ENCODE measurements around the gene UBE4A. TPM values are rescaled to one million over a fixed set of nuclear protein-coding genes. Genes with fewer than 3 reads are reported as not detected.
A peak's percentile ranks its signal among the peaks of the same experiment; 100 is the strongest.

The UBE4A gene
- total and polyA plus RNA-seq, 8 donors = 3.5 to 68.8 (median 25.7) TPM

GRCh38 chr11:118437208-118438125 lies 78.1 kb downstream of the UBE4A start:
- H3K36me3 ChIP-seq = no peaks in the 10 kb centered on the region
- TF ChIP-seq EP300 (IDR thresholded peaks at IDR 0.05) = no peak
- TF ChIP-seq POLR2AphosphoS5 (IDR thresholded peaks at IDR 0.05) = no peak
- no peak for TF ChIP-seq POLR2A (IDR thresholded peaks at IDR 0.05)
- no peak for TF ChIP-seq CTCF (IDR thresholded peaks at IDR 0.05)
- no peaks in the 10 kb centered on the region for H3K9me3 ChIP-seq
- DNase-seq = peak in 1 of 2 donors; percentile 84
- H3K27ac ChIP-seq = peak overlapping the region; percentile 75 to 96 (median 93)
- no peaks in the 10 kb centered on the region for H3K27me3 ChIP-seq
- peak overlapping the region; percentile 92 to 100 (median 98) for H3K4me3 ChIP-seq
- intact Hi-C loops (cut with DNase I; ENCODE audit: low total_unique reads) = no loop called here
- WGBS, 5 donors = 1% methylated on average over 27 to 28 of the region's 28 CpGs
- H3K4me1 ChIP-seq = peaks cover 36 to 74% (median 71%) of the 10 kb centered on the region in 4 donors

- no peak for TF ChIP-seq EP300 (IDR thresholded peaks at IDR 0.05)
- no peak for TF ChIP-seq POLR2AphosphoS5 (IDR thresholded peaks at IDR 0.05)
- no peak for TF ChIP-seq POLR2A (IDR thresholded peaks at IDR 0.05)
- TF ChIP-seq CTCF (IDR thresholded peaks at IDR 0.05) = no peak
- no peaks in the 10 kb centered on the region for H3K9me3 ChIP-seq
- intact Hi-C loops (cut with DNase I; ENCODE audit: low total_unique reads) = no loop called here
- H3K27me3 ChIP-seq = no peaks in the 10 kb centered on the region
- WGBS, 5 donors = 1 to 3% (median 1%) methylated on average over 14 of the region's 14 CpGs
- H3K4me3 ChIP-seq = peak overlapping the region; percentile 92 to 100 (median 98)
- H3K4me1 ChIP-seq = peaks cover 42 to 83% (median 80%) of the 10 kb centered on the region in 4 donors
- H3K27ac ChIP-seq = peak overlapping the region; percentile 75 to 96 (median 93)
- no peaks in the 10 kb centered on the region for H3K36me3 ChIP-seq
- DNase-seq = peak in 1 of 2 donors; percentile 92
Observed at GRCh38 chr11:118438314-118438931, 79.0 kb downstream of the UBE4A start.

GRCh38 chr11:118439646-118440045 lies 80.2 kb downstream of the UBE4A start:
- Histone ChIP-seq H3K4me3 (no peak overlapping the region), H3K27ac (no peak overlapping the region), H3K9me3 (no peaks in the 10 kb centered on the region), H3K27me3 (no peaks in the 10 kb centered on the region), H3K4me1 (peaks cover 42 to 83% (median 82%) of the 10 kb centered on the region in 4 donors), H3K36me3 (peaks cover 0 to 4% (median 0%) of the 10 kb centered on the region in 4 donors)
- TF ChIP-seq EP300 (IDR thresholded peaks at IDR 0.05) = no peak
- no peak for TF ChIP-seq POLR2A (IDR thresholded peaks at IDR 0.05)
- TF ChIP-seq POLR2AphosphoS5 (IDR thresholded peaks at IDR 0.05) = no peak
- no peak for TF ChIP-seq CTCF (IDR thresholded peaks at IDR 0.05)
- DNase-seq = no peak
- intact Hi-C loops (cut with DNase I; ENCODE audit: low total_unique reads) = no loop called here

GRCh38 chr11:118441770-118442275 lies 82.4 kb downstream of the UBE4A start:
- no peak for DNase-seq
- Histone ChIP-seq H3K4me3 (no peak overlapping the region), H3K9me3 (no peaks in the 10 kb centered on the region), H3K4me1 (peaks cover 42 to 96% (median 81%) of the 10 kb centered on the region in 4 donors), H3K27me3 (no peaks in the 10 kb centered on the region), H3K36me3 (peaks cover 0 to 5% (median 0%) of the 10 kb centered on the region in 4 donors), H3K27ac (no peak overlapping the region)
- intact Hi-C loops (cut with DNase I; ENCODE audit: low total_unique reads) = no loop called here
- TF ChIP-seq POLR2A (IDR thresholded peaks at IDR 0.05) (no peak), POLR2AphosphoS5 (IDR thresholded peaks at IDR 0.05) (no peak), EP300 (IDR thresholded peaks at IDR 0.05) (no peak), CTCF (IDR thresholded peaks at IDR 0.05) (no peak)
- 21 to 38% (median 27%) methylated on average over 3 of the region's 3 CpGs for WGBS, 5 donors
